GM21529 (cell line): ENCODE measurements around the gene TSPAN1.

Source experiments
- ATAC-seq: cut with Tn5 transposase; IDR thresholded peaks from one replicate; pipeline ENCODE4 v1.9.1; 2021; ENCODE audit not compliant: unreplicated experiment

The TSPAN1 gene

GRCh38 chr1:46159516-46159915 is 15.4 kb upstream of the TSPAN1 start:
- ATAC-seq: no peak

- ATAC-seq: no peak
Measured at GRCh38 chr1:46160212-46160611, 14.7 kb upstream of the TSPAN1 start.

GRCh38 chr1:46166521-46167462 is 8.1 kb upstream of the TSPAN1 start:
- no peak for ATAC-seq

GRCh38 chr1:46168477-46168876 is 6.4 kb upstream of the TSPAN1 start:
- ATAC-seq: no peak

- no peak for ATAC-seq
Measured at GRCh38 chr1:46169811-46170454, 5.0 kb upstream of the TSPAN1 start.

GRCh38 chr1:46171351-46171750 is 3.5 kb upstream of the TSPAN1 start:
- no peak for ATAC-seq

GRCh38 chr1:46171871-46172270 is 3.0 kb upstream of the TSPAN1 start:
- no peak for ATAC-seq

GRCh38 chr1:46172321-46172720 is 2.6 kb upstream of the TSPAN1 start:
- no peak for ATAC-seq

GRCh38 chr1:46173361-46173856 is 1.5 kb upstream of the TSPAN1 start:
- no peak for ATAC-seq

GRCh38 chr1:46175243-46175642 is 356 bp downstream of the TSPAN1 start:
- no peak for ATAC-seq

- ATAC-seq: no peak
Measured at GRCh38 chr1:46176211-46176865, 1.5 kb downstream of the TSPAN1 start, which contains the start of gene P3R3URF. Gene P3R3URF, minus strand, starts transcription at chr1:46176488. Its CDS starts 17 bp downstream, at chr1:46176471.

- peak; percentile 58 for ATAC-seq
Measured at GRCh38 chr1:46179138-46180081, 4.5 kb downstream of the TSPAN1 start.

GRCh38 chr1:46180082-46180616 is 5.3 kb downstream of the TSPAN1 start:
- ATAC-seq: no peak

- no peak for ATAC-seq
Measured at GRCh38 chr1:46181343-46182260, 6.7 kb downstream of the TSPAN1 start.

GRCh38 chr1:46183079-46183847 is 8.4 kb downstream of the TSPAN1 start:
- no peak for ATAC-seq

GRCh38 chr1:46183926-46184557 is 9.2 kb downstream of the TSPAN1 start:
- ATAC-seq: peak; percentile 50

- no peak for ATAC-seq
Measured at GRCh38 chr1:46184920-46185658, 10.2 kb downstream of the TSPAN1 start.
